ENCODE data around the gene MAML3. TPM values are rescaled to one million over a fixed set of nuclear protein-coding genes. Genes with fewer than 3 reads are reported as not detected.

Gene MAML3
- total RNA-seq, 2 experiments from 2014 or later = 2.0 to 2.4 TPM

DNA sequence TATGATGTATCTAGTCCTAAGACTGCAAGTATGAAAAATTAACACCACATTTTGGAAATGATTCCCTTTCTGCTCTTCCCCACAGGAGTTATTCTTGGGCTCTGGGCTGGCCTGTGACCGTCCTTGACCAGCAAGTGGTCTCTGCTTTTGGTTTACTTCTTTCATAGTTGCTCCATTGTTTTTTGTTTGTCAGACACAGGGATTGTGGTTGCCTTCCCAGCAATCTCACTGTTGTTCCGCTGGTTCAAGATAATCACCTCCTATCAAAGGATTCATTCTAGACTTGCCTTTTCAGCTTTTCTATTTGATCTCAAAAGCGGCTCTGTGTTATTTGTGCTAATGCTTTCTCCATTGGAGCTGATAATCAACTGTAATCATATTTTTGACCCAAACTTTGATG, 269.5 kb downstream of the MAML3 start:
- Mint-ChIP-seq H3K27me3 (no peaks in the 10 kb centered on the region), H3K4me3 (no peak overlapping the region), H3K27ac (no peak overlapping the region), H3K4me1 (ENCODE audit: low read depth) (no peaks in the 10 kb centered on the region), H3K36me3 (ENCODE audit: low read depth) (peaks cover 1% of the 10 kb centered on the region), H3K9me3 (no peaks in the 10 kb centered on the region)
- ATAC-seq = no peak
- intact Hi-C loops (cut with micrococcal nuclease) = no loop called here
- ChIA-PET CTCF (interaction anchor here (1.2 kb wide), 1 partner anchor 10 kb away, joined by 3 read pairs; no protein-coding TSS in a partner anchor), POLR2A (no interaction called here)
- DNase-seq = no peak
- TF ChIP-seq, protein P1, sequence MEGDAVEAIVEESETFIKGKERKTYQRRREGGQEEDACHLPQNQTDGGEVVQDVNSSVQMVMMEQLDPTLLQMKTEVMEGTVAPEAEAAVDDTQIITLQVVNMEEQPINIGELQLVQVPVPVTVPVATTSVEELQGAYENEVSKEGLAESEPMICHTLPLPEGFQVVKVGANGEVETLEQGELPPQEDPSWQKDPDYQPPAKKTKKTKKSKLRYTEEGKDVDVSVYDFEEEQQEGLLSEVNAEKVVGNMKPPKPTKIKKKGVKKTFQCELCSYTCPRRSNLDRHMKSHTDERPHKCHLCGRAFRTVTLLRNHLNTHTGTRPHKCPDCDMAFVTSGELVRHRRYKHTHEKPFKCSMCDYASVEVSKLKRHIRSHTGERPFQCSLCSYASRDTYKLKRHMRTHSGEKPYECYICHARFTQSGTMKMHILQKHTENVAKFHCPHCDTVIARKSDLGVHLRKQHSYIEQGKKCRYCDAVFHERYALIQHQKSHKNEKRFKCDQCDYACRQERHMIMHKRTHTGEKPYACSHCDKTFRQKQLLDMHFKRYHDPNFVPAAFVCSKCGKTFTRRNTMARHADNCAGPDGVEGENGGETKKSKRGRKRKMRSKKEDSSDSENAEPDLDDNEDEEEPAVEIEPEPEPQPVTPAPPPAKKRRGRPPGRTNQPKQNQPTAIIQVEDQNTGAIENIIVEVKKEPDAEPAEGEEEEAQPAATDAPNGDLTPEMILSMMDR (IDR thresholded peaks at IDR 0.05) = no peak

DNA sequence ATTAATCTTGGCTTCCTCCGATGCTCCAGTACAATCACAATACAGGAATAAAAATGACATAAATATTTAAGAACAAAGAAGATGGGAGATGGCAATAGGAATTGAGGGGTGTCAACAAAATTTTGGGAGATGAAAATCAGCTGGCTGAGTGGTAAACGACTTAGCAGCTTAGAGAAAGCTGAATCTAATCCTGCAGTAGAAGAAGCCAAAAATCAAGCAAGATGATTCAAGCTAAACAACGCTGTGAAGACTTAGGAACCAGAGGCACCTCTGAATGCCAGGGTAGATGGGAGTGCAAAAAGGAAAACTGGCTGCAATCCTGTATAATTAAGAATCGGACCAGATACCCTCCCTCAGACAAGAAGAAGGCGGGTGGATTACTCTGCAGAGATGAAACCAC, 273.1 kb downstream of the MAML3 start:
- Mint-ChIP-seq H3K9me3 (no peaks in the 10 kb centered on the region), H3K36me3 (ENCODE audit: low read depth) (peaks cover 1% of the 10 kb centered on the region), H3K27me3 (no peaks in the 10 kb centered on the region), H3K27ac (no peak overlapping the region), H3K4me1 (ENCODE audit: low read depth) (no peaks in the 10 kb centered on the region), H3K4me3 (no peak overlapping the region)
- CTCF ChIA-PET = no interaction called here
- ATAC-seq = no peak
- POLR2A ChIA-PET = no interaction called here
- TF ChIP-seq, protein P1 (IDR thresholded peaks at IDR 0.05) = no peak
- intact Hi-C loops (cut with micrococcal nuclease) = no loop called here
- DNase-seq = no peak

DNA sequence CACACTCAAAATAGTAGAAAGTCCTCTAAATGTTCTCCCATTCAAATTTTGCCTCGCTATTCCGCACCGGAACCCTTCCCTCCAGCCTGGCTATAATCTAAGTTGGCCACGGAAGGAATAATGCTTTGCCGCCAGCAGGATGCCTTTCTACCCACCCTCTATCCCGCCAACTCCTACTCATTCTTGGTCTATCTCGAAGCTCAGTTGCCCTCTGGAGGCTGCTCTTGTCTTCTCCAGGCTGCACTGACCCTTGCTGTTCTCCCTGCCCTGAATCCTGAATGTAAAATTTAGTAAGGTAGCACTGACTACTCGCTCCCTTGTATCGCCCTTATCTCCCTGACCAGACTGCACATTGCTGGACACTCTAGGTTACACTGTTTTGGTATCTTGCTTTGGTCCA, 275.9 kb downstream of the MAML3 start:
- Mint-ChIP-seq H3K36me3 (ENCODE audit: low read depth) (no peaks in the 10 kb centered on the region), H3K4me1 (ENCODE audit: low read depth) (no peaks in the 10 kb centered on the region), H3K27me3 (no peaks in the 10 kb centered on the region), H3K4me3 (no peak overlapping the region), H3K27ac (no peak overlapping the region), H3K9me3 (peaks cover 2% of the 10 kb centered on the region)
- DNase-seq (no peak), ATAC-seq (no peak)
- TF ChIP-seq, protein P1 (IDR thresholded peaks at IDR 0.05) = no peak
- ChIA-PET POLR2A (no interaction called here), CTCF (no interaction called here)
- intact Hi-C loops (cut with micrococcal nuclease) = no loop called here

DNA sequence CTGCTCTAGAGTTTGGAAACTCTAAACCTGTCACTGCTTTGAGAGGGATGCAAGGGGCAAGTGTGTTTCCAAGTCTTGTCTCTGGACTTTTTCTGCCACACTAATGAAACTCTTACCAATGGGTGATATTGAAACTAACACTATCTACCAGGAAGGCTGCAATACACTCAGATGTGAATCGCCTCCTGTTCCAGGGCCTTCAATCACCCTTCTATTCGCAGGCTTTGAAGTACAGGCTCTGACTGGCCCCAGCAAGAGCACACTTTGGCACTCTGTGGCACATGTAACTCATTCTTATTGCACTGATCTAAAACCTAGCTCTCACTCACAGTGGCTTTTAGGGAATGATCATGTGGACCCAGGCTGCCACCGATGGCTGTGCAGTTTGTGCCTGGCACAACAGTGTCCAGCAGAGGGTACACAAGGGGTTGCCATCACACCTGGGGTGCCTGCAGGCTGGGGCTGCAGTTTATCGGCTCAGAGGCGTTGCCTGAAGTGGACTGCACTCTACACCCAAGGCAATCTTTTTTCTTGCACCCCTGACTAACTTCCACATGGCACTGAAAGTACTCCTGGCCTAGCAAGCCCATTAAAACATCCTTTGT, 277.5 kb downstream of the MAML3 start:
- TF ChIP-seq, protein P1 (IDR thresholded peaks at IDR 0.05) = no peak
- no peak overlapping the region for H3K4me3 Mint-ChIP-seq
- peak; percentile 77 for ATAC-seq

DNA sequence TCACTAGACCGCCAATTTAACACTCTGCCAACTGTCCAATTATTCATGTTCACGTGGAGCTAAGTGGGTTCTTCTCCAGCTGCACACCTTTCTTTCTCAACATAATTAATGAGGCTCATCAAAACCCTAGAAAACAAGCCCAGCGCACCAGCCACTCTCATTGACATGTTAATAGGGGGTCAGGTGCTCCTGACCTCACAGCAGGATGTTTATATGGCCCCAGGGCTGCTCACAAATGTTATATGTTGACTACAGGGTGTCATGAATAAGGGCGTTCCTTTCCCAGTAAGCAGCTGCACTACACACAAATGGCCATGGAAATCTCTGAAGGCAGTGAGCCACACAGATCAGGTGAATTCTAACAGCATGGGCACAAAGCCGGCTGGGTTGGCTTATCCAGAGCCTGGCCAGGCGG, 278.6 kb downstream of the MAML3 start:
- Mint-ChIP-seq H3K4me3 (no peak overlapping the region), H3K27ac (no peak overlapping the region), H3K36me3 (ENCODE audit: low read depth) (no peaks in the 10 kb centered on the region), H3K27me3 (no peaks in the 10 kb centered on the region), H3K4me1 (ENCODE audit: low read depth) (peaks cover 4% of the 10 kb centered on the region), H3K9me3 (peaks cover 2% of the 10 kb centered on the region)
- TF ChIP-seq, protein P1 (IDR thresholded peaks at IDR 0.05) = no peak
- DNase-seq (no peak), ATAC-seq (no peak)
- POLR2A ChIA-PET = interaction anchor here (1.0 kb wide), 1 partner anchor 337 kb away, joined by 3 read pairs; no protein-coding TSS in a partner anchor
- intact Hi-C loops (cut with micrococcal nuclease) = no loop called here
- CTCF ChIA-PET = interaction anchor here (2.4 kb wide), 1 partner anchor 176 kb away, joined by 5 read pairs; no protein-coding TSS in a partner anchor

More for the DNA sequence above, 277.5 kb downstream of the MAML3 start:
- ChIA-PET CTCF (no interaction called here), POLR2A (interaction anchor here (1.0 kb wide), 1 partner anchor 336 kb away, joined by 3 read pairs; no protein-coding TSS in a partner anchor)
- no peaks in the 10 kb centered on the region for H3K36me3 Mint-ChIP-seq (ENCODE audit: low read depth)
- intact Hi-C loops (cut with micrococcal nuclease) = no loop called here
- H3K4me1 Mint-ChIP-seq (ENCODE audit: low read depth) = peaks cover 4% of the 10 kb centered on the region
- peaks cover 2% of the 10 kb centered on the region for H3K9me3 Mint-ChIP-seq
- DNase-seq = peak; percentile 15
- H3K27ac Mint-ChIP-seq = no peak overlapping the region
- H3K27me3 Mint-ChIP-seq = no peaks in the 10 kb centered on the region

Measured in activated CD8-positive, alpha-beta T cell treated with anti-CD3 and anti-CD28 coated beads for 36 hours (primary cell).